GM21737 (cell line): ENCODE data around the gene ING5.

ENCODE experiments used
- ATAC-seq: cut with Tn5 transposase; IDR thresholded peaks from one replicate; pipeline ENCODE4 v1.9.1; 2021; ENCODE audit warnings: mild to moderate bottlenecking, moderate library complexity; ENCODE audit not compliant: unreplicated experiment

ING5 gene

DNA sequence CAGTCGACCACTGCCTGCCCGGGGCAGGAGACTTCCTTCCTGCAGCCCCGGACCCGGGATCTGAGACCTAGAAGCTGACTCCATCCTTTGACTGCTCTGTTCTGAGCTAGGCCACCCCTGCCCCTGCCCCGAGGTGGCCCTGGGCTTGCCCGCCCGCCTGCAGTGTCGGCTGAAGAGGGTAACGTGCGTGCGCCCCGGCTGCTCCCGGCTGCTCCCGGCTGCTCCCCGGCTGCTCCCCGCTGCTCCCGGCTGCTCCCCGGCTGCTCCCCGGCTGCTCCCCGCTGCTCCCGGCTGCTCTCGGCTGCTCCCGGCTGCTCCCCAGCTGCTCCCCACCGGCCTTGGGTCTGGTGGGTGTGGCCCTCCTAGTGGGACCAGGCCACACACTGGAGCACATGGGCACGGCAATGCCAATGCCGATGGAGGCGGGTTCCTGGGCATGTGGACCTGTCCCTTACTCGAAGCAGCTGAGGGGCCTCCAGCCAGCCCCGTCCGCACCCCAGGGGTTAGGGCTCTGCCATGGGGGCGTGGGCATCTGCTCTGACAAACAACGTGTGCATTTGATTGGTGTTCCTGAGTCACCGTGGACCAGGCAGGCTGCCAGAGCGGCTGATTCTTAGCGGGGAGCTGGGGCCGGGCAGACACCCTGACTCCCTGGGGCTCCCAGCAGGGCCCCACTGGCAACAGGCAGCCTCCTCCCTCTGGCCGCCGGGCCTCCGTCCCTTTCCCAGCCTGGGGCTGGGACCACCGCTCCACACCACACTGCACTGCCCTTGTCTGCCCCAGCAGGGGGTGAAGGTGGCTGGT lies 72.8 kb downstream of the ING5 start:
- ATAC-seq: no peak

DNA sequence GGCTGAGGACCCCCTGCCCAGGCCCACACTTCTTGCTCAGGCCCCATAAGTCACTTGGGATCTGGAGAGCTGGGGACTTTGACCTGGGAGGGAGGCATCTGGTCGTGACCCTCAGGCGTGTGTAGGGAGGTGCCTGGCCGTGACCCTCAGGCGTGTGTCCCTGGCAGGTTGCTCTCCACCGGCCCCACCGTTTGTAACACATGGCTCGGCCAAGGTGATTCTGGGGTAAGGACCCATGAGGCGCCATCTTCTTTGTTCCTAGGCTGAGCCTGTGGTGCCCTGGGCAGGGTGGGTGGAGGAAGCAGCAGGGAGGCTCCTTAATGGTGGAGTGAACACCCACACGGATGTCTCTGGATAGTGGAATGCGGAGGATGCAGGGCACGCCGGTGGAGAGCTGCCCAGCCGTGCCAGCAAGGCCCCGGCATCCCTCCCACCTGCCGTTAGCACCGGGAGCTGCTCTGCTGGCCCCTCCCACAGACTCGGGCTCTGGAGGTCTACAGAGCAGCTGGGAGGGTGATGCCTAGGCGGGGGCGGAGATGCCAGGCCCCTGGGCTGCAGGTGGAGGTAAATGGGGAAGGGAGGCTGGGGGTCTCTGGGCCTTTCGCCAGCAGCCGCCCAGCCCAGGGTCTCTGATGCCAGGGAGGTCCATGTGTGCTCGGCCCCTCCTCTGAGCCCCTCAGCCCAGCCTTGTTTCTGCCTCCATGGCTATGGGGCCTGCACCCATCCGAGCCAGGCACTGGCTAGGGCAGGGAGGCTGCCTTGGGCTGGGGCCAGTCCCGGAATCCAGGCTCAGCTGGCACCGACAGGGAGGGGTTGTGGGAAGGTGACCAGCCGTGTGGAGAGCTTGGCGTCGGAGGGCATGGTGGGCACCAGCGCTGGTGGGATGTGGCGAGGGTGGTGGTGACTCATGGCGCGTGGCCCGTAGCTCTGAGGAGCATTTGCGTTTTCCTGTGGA lies 73.7 kb downstream of the ING5 start:
- ATAC-seq: no peak

DNA sequence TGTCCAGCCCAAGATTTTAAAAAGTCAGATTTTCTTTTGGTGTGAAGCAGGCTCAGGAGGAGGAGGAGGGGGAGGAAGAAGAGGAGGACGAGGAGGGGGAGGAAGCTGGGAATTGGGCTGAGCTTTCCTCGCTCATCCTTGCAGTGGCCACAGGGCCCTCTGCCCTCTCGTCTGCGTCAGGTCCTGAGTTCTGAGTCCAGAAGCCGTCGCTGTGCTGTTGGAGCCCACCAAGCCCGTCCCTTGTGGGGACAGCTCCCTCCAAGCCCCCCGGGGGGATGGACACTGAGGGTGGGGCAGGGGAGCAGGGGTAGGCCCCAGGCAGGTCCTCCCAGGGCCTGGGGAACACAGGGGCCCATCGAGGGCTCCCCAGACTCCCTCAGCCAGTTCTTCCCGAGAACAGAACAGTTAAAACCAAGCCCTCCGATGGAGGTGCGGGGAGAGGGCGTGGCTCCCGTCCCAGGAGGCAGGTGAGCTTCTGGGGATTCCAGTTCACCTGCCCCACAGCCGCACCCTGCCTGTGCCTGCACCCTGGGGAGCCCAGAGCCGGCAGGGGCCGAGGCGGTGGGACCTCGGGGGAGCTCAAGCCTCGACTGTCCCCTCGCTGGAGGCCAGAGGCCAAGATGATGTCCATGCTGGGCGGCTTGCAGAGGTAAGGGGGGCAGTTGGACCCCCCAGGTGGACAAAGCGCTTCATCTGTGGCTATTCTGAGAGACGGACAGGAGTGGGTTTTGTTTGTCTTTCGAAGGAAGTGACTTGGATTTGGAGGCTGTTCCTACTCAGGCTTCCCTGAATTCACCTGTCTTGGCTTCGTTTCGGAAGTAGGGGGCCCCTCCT lies 74.7 kb downstream of the ING5 start, which contains the start of gene GAL3ST2:
Gene GAL3ST2 (plus strand): TSS at position 487 of the 834 bp plus-strand sequence. CDS start 134 bp downstream, at position 621.
- no peak for ATAC-seq

DNA sequence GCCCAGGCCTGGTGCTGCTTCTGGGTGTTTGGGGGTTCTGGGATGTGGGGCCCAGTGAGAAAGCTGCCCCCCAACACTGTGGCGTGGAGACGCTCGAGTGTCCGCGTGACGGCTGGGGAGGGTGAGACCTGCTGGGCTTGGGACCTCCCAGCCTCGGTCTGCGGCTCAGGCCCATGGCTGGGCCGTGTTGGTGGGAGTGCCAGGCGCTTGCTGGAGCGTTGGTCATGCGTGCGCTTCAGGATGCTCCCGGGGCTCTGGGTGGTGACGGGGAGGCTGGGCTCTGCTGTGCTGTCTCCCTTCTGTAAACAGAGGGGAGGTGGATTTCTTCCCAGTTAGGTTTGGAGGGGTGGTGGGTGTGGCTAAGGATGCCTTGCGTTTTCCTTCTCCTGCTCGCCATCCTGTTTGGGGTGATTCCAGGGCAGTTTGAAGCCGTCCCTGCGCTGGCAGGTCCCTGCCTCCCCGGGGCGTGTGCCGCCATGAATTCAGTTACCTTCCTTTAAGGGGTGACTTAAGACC lies 75.4 kb downstream of the ING5 start:
- ATAC-seq: no peak

DNA sequence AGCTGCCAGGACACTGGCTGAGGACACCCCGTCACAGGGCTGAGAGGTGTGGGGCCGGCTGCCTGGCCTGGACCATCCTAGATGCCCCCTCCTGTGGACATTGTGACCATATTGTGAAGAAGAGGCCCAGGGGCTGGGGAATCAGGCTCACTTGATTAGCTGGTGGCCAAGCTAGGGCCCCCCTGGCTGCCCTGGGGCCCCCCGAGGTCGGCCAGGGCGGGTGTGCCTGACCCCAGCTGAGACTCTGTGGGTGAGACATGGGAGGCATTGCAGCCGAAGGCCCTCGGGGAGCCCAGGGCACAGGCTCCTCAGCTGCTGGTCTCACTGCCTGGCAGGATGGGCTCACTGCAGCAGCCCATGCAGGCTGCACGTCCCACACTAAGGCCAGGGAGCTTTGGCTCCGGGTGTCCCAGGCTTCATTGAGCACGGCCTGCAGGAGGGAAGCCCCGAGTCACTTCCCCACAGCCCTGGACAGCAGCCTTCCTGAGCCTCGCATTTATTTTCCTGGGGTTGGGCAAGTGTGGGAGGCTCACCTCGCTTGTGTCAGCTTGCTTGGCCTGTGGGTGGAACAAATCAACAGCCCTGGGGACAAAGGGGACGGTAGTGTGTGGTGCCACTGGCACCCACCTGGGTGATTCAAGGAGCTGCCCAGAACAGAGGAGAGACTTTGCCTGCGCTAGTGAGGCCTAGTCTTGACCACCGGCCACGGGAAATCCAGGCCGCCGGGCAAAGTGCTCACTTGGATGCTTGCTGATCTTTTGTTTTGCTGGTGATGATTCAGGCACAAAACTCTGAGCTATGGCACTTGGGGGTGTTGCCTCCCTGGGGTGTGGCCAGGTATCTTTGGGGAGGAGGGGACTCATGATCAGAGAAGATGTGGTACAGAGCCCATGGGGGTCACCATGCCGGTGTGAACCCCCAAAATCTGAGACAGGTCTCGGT lies 76.1 kb downstream of the ING5 start:
- no peak for ATAC-seq
